GM06990 (cell line): ENCODE results near the gene SSBP2.

Source experiments
- DNase-seq: peaks from one replicate; pipeline ENCODE4 v3.0.0-alpha.2; 2011; ENCODE audit not compliant: insufficient read length; ENCODE audit errors: extremely low read depth
- H3K27me3 ChIP-seq: replicated peaks from 2 replicates; pipeline ENCODE4 v1.6.0; 2011; ENCODE audit warnings: low read length; ENCODE audit not compliant: control insufficient read depth, insufficient read depth
- H3K36me3 ChIP-seq: 2 replicates; pipeline ENCODE4 v1.5.1; 2011; ENCODE audit warnings: low read length; ENCODE audit not compliant: control insufficient read depth, insufficient read depth
- H3K4me3 ChIP-seq: replicated peaks from 2 replicates; pipeline ENCODE4 v1.5.1; 2011; ENCODE audit warnings: low read depth, mild to moderate bottlenecking, control low read depth, low read length
- CTCF ChIP-seq: IDR thresholded peaks from 2 replicates; pipeline ENCODE4 v1.5.1; 2011; ENCODE audit warnings: low read length, control low read depth, mild to moderate bottlenecking, inconsistent platforms; ENCODE audit not compliant: insufficient read depth, poor library complexity, severe bottlenecking

The SSBP2 gene

GRCh38 chr5:81388169-81388568 lies 362.7 kb downstream of the SSBP2 start:
- Histone ChIP-seq H3K4me3 (no peak overlapping the region), H3K27me3 (no peaks in the 10 kb centered on the region), H3K36me3 (no peaks in the 10 kb centered on the region)
- no peak for DNase-seq
- no peak for TF ChIP-seq CTCF

- DNase-seq, result no peak
- no peaks in the 10 kb centered on the region for H3K27me3 ChIP-seq
- no peak for TF ChIP-seq CTCF
- H3K36me3 ChIP-seq, result no peaks in the 10 kb centered on the region
- no peak overlapping the region for H3K4me3 ChIP-seq
Measured at GRCh38 chr5:81383867-81384266, 367.0 kb downstream of the SSBP2 start.

GRCh38 chr5:81371354-81371876 lies 379.5 kb downstream of the SSBP2 start:
- TF ChIP-seq CTCF, result no peak
- Histone ChIP-seq H3K4me3 (no peak overlapping the region), H3K27me3 (no peaks in the 10 kb centered on the region), H3K36me3 (no peaks in the 10 kb centered on the region)
- no peak for DNase-seq

- Histone ChIP-seq H3K36me3 (no peaks in the 10 kb centered on the region), H3K27me3 (no peaks in the 10 kb centered on the region), H3K4me3 (no peak overlapping the region)
- no peak for DNase-seq
- TF ChIP-seq CTCF, result no peak
Measured at GRCh38 chr5:81370912-81371311, 380.0 kb downstream of the SSBP2 start.

- Histone ChIP-seq H3K4me3 (no peak overlapping the region), H3K27me3 (no peaks in the 10 kb centered on the region), H3K36me3 (no peaks in the 10 kb centered on the region)
- DNase-seq, result no peak
- TF ChIP-seq CTCF, result no peak
Measured at GRCh38 chr5:81365541-81365940, 385.4 kb downstream of the SSBP2 start.

GRCh38 chr5:81363093-81363871 lies 387.6 kb downstream of the SSBP2 start:
- Histone ChIP-seq H3K27me3 (no peaks in the 10 kb centered on the region), H3K36me3 (no peaks in the 10 kb centered on the region), H3K4me3 (no peak overlapping the region)
- TF ChIP-seq CTCF, result no peak
- no peak for DNase-seq
